Right lobe of liver (tissue), 6 donors: Measurements from ENCODE around the gene C19orf12. TPM values are rescaled to one million over a fixed set of nuclear protein-coding genes. Genes with fewer than 3 reads are reported as not detected.
A peak's percentile ranks its signal among the peaks of the same experiment; 100 is the strongest.

ENCODE experiments used
- ATAC-seq, 4 donors: fragments of 200-7000 bp; cut with Tn5 transposase; one replicate each; pipeline ENCODE4 v1.9.1; 2020; ENCODE audit warnings: mild to moderate bottlenecking in 4 of 4, moderate library complexity in 4 of 4
- DNase-seq, 3 donors: peaks; one replicate each; pipeline ENCODE4 v3.0.0-alpha.2; 2020
- H3K27ac ChIP-seq, 3 donors: fragments of 200-600 bp; one replicate each; pipeline ENCODE4 v1.8.0; 2022
- H3K27me3 ChIP-seq, 2 donors: fragments of 200-600 bp; one replicate each; pipeline ENCODE4 v1.8.0; 2022
- H3K36me3 ChIP-seq, 4 donors: fragments of 200-600 bp; sonication (generic) in 1 of 4; one replicate each; pipeline versions ENCODE4 v1.5.1 to v1.8.0; 2017 to 2022; ENCODE audit warnings: control low read depth in 1 of 4
- H3K4me1 ChIP-seq, 4 donors: fragments of 200-600 bp; sonication (generic) in 1 of 4; one replicate each; pipeline versions ENCODE4 v1.5.1 to v1.8.0; 2017 to 2022; ENCODE audit warnings: control low read depth in 1 of 4
- H3K4me3 ChIP-seq, 3 donors: fragments of 200-600 bp; one replicate each; pipeline ENCODE4 v1.8.0; 2022
- H3K9me3 ChIP-seq, 4 donors: fragments of 200-600 bp; sonication (generic) in 1 of 4; one replicate each; pipeline versions ENCODE4 v1.5.1 to v1.8.0; 2017 to 2022; ENCODE audit warnings: control low read depth in 1 of 4
- CTCF ChIP-seq, 4 donors: fragments of 200-600 bp in 3 of 4; fragments of 450-650 bp in 1 of 4; IDR thresholded peaks; one replicate each; pipeline versions ENCODE4 v1.5.1 to v1.8.0; 2016 to 2022; ENCODE audit warnings: antibody characterized with exemption in 4 of 4, mild to moderate bottlenecking in 2 of 4
- POLR2A ChIP-seq: fragments of 450-650 bp; IDR thresholded peaks from one replicate; pipeline ENCODE4 v1.6.1; 2017; ENCODE audit warnings: antibody characterized with exemption, mild to moderate bottlenecking
- WGBS: methylation state at CpG from one replicate; pipeline ENCODE4 v1.1.6; 2018; ENCODE audit warnings: low coverage, low lambda C conversion rate; ENCODE audit not compliant: insufficient coverage; ENCODE audit errors: missing lambda C conversion rate; 5-methylcytosine and 5-hydroxymethylcytosine counted together
- intact Hi-C, 2 donors: fragments of 100-400 bp; cut with DNase I; formaldehyde crosslinking; loops; one replicate each; pipeline versions ENCODE4 v1.11.2 to v1.14.1; 2022
- total RNA-seq, 6 experiments: library from RNA; depleted of rRNA in 2 of 6; stranded (reverse); fragments of >200 nt in 2 of 6; fragmentation: NEBNext Ultra II Directional in 3 of 6; extraction: Animal tissue kit (Norgen Biotek cat#: 25700) in 3 of 6; gene quantifications; one replicate each; pipeline versions ENCODE4 v1.1.0 to v1.2.4, GENCODE V29; 2016 to 2023
- donor health status: DM: no; HTN: yes; CAD: no.
- donor health status: DM: no; HTN: no; CAD: no.
- donor health status: DM: no; HTN: no; CAD: no.
- donor health status: DM: no; HTN: yes; CAD: no.
- donor health status: DM: no; HTN: yes; CAD: no.

The C19orf12 gene
- total RNA-seq, 6 experiments from 2014 or later, result 35.2 to 62.8 (median 52.4) TPM

GRCh38 chr19:29717051-29717450, 2.0 kb upstream of the C19orf12 start:
- TF ChIP-seq POLR2A, result no peak
- no peak for TF ChIP-seq CTCF (IDR thresholded peaks at IDR 0.05)
- no peak overlapping the region for H3K4me3 ChIP-seq
- no peaks in the 10 kb centered on the region for H3K36me3 ChIP-seq
- no peaks in the 10 kb centered on the region for H3K9me3 ChIP-seq
- intact Hi-C loops, result no loop called here
- H3K4me1 ChIP-seq, result peaks cover 0 to 36% (median 10%) of the 10 kb centered on the region in 4 donors
- DNase-seq, result no peak
- H3K27me3 ChIP-seq, result no peaks in the 10 kb centered on the region
- ATAC-seq, result no peak
- H3K27ac ChIP-seq, result no peak overlapping the region
- WGBS, result 60% methylated on average over 1 of the region's 16 CpGs

- Histone ChIP-seq H3K9me3 (no peaks in the 10 kb centered on the region), H3K36me3 (no peaks in the 10 kb centered on the region), H3K27me3 (no peaks in the 10 kb centered on the region), H3K27ac (peak overlapping the region; percentile 89 to 92 (median 90)), H3K4me3 (peak overlapping the region; percentile 88 to 97 (median 94)), H3K4me1 (peaks cover 0 to 47% (median 15%) of the 10 kb centered on the region in 4 donors)
- no peak for TF ChIP-seq CTCF (IDR thresholded peaks at IDR 0.05)
- TF ChIP-seq POLR2A, result no peak
- 7% methylated on average over 12 of the region's 13 CpGs for WGBS
- intact Hi-C loops, result no loop called here
- DNase-seq, result peak in 1 of 3 donors; percentile 69
- ATAC-seq, result peak; percentile 37 to 70 (median 64)
These were observed 880 bp upstream of the C19orf12 start for GRCh38 chr19:29715701-29716581.

- no peak for DNase-seq
These were observed 599 bp downstream of the C19orf12 start for GRCh38 chr19:29714371-29714952.

More at GRCh38 chr19:29714371-29714952, 599 bp downstream of the C19orf12 start:
- peaks cover 0 to 61% (median 24%) of the 10 kb centered on the region in 4 donors for H3K4me1 ChIP-seq
- H3K36me3 ChIP-seq, result no peaks in the 10 kb centered on the region
- 16% methylated on average over 12 of the region's 15 CpGs for WGBS
- H3K27ac ChIP-seq, result peak overlapping the region; percentile 89 to 92 (median 90)
- no peak for TF ChIP-seq POLR2A
- no peak for TF ChIP-seq CTCF (IDR thresholded peaks at IDR 0.05)
- peak in 3 of 4 donors; percentile 1 to 2 (median 2) for ATAC-seq
- peak overlapping the region; percentile 88 to 97 (median 94) for H3K4me3 ChIP-seq
- no peaks in the 10 kb centered on the region for H3K9me3 ChIP-seq
- intact Hi-C loops, result no loop called here
- no peaks in the 10 kb centered on the region for H3K27me3 ChIP-seq
